OCI-LY3 (cell line): ENCODE results near the gene VEGFC.

Experiments used
- H2AFZ ChIP-seq: fragments of 200-600, 300-600 bp; shearing (Covaris generic); 2 replicates; pipeline ENCODE4 v1.6.0; 2014; ENCODE audit warnings: antibody characterized with exemption, low read depth, low read length
- H3K27ac ChIP-seq: fragments of 200-600, 300-600 bp; sonication (generic); 2 replicates; pipeline ENCODE4 v1.5.1; 2014; ENCODE audit warnings: mild to moderate bottlenecking, low read length, moderate library complexity, mixed read lengths
- H3K27me3 ChIP-seq: fragments of 200-600, 300-600 bp; sonication (generic); 2 replicates; pipeline ENCODE4 v1.6.1; 2014; ENCODE audit warnings: low read depth, low read length, mixed read lengths
- H3K36me3 ChIP-seq: fragments of 200-600, 300-600 bp; sonication (generic); replicated peaks from 2 replicates; pipeline ENCODE3; 2014; ENCODE audit warnings: low read depth, low read length, mixed read lengths
- H3K4me1 ChIP-seq: fragments of 300-600, 200-600 bp; sonication (generic); 2 replicates; pipeline ENCODE4 v1.6.1; 2014; ENCODE audit warnings: low read length, mixed read lengths
- H3K4me2 ChIP-seq: fragments of 200-600, 300-600 bp; sonication (generic); 2 replicates; pipeline ENCODE4 v1.6.1; 2014; ENCODE audit warnings: low read length, mixed read lengths
- H3K4me3 ChIP-seq: fragments of 300-600, 200-600 bp; sonication (generic); 2 replicates; pipeline ENCODE4 v1.5.1; 2014; ENCODE audit warnings: antibody characterized with exemption, mild to moderate bottlenecking, low read length, moderate library complexity
- H3K79me2 ChIP-seq: fragments of 300-600, 200-600 bp; shearing (Covaris generic); 2 replicates; pipeline ENCODE4 v1.6.1; 2014; ENCODE audit warnings: mild to moderate bottlenecking, low read length, mixed read lengths
- H3K9ac ChIP-seq: fragments of 300-600, 200-600 bp; shearing (Covaris generic); 2 replicates; pipeline ENCODE4 v1.6.0; 2014; ENCODE audit warnings: mild to moderate bottlenecking, low read length, moderate library complexity
- H3K9me3 ChIP-seq: fragments of 200-600, 300-600 bp; shearing (Covaris generic); 2 replicates; pipeline ENCODE4 v1.6.1; 2014; ENCODE audit warnings: low read length, mixed read lengths; ENCODE audit not compliant: insufficient read depth
- H4K20me1 ChIP-seq: fragments of 200-600, 300-600 bp; sonication (generic); 2 replicates; pipeline ENCODE4 v1.6.1; 2016; ENCODE audit warnings: low read length, mixed read lengths; ENCODE audit not compliant: insufficient read depth
- CTCF ChIP-seq: fragments of 200-600, 300-600 bp; sonication (generic); IDR thresholded peaks from 2 replicates; pipeline ENCODE4 v1.5.1; 2014; ENCODE audit warnings: antibody characterized with exemption, low read length, low read depth
- EZH2phosphoT487 ChIP-seq: fragments of 200-600 bp; shearing (Covaris generic); IDR thresholded peaks from 2 replicates; pipeline ENCODE4 v1.6.1; 2018; ENCODE audit warnings: antibody characterized with exemption, mixed run types, low read depth

Gene VEGFC

DNA sequence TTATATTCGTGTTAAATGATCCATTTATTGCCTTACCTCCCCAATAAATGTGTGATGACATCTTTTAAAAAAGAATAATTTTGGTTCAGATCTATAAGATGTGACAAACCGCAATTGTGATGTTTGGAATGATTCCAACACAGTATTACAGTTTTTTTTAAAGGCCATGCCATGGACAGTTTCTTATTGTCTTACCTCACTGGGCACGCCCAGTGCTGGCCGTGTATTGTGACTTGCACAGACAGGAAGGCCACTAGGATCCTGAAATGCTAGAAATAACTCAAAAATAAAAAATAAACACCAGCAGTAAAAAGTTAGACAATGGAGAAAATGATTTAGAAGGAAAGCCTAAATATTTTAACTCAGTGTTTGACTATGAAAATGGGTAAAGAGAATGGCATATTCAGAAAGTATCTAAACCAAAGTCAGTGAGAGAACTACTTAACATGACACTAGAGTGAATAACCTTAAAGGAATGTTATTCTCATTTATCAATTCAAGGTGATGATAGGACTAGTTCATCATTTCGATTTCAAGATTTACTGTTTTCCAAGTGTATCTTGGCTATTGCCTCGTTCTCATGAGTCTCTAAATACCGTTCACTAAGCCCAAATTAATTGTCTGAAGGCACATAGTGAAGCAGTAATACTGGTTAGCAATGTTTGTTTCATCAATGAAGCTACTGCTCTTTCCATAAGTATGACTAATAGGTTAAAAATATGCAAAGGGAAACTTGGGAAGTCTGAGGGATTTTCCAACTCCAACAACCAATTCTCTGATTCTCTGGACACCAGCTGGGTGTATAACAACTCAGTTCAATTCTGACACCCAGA, 46.1 kb upstream of the VEGFC start:
- H3K9me3 ChIP-seq, result no peaks in the 10 kb centered on the region
- H3K27ac ChIP-seq, result no peak overlapping the region
- H4K20me1 ChIP-seq, result no peaks in the 10 kb centered on the region
- H3K36me3 ChIP-seq, result no peaks in the 10 kb centered on the region
- no peak for TF ChIP-seq EZH2phosphoT487
- no peak for TF ChIP-seq CTCF
- H3K4me3 ChIP-seq, result no peak overlapping the region
- H3K4me1 ChIP-seq, result peaks cover 5% of the 10 kb centered on the region; the same call in 1 of the 2 replicates
- no peaks in the 10 kb centered on the region for H3K79me2 ChIP-seq
- no peaks in the 10 kb centered on the region for H3K27me3 ChIP-seq
- H3K4me2 ChIP-seq, result no peak overlapping the region
- H3K9ac ChIP-seq, result no peak overlapping the region
- H2AFZ ChIP-seq, result no peak overlapping the region

DNA sequence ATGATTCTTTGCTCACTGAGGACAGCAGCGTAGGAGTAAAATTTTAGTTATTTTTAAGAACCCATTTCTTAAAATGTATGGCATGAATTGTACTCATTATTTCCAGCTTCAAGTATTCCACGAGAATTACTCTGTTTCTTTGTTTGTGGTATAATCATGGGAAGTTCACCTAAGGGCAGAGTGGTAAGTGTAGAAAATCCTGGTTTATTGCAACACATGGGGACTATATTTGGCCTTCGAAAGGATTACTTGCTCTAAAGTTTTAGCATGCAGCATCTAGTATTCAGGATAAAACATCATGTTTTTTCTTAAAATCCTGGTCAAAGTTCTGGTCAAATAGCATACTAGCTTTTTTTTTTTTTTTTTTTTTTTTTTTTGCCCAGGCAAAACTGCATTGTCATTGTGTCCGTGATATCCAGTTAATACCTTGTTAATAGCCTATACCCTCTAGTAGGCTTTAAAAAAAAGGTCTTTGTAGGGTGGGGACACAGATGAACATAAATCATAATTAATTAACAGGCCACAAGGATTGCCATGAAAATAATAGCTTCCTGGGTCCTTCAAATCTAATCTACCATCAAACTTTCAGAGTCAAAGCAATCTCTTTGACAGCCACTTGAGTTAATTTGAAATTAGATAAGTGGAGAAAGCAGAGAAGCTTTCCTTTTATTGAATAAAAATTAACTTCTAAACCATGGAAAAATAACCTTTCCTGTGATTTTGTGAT, 44.6 kb upstream of the VEGFC start:
- Histone ChIP-seq H3K79me2 (no peaks in the 10 kb centered on the region), H3K27ac (no peak overlapping the region), H3K9ac (no peak overlapping the region), H3K4me3 (no peak overlapping the region), H4K20me1 (no peaks in the 10 kb centered on the region), H3K9me3 (no peaks in the 10 kb centered on the region), H3K27me3 (no peaks in the 10 kb centered on the region), H3K4me2 (no peak overlapping the region), H3K4me1 (peaks cover 5% of the 10 kb centered on the region; the same call in 1 of the 2 replicates), H2AFZ (no peak overlapping the region), H3K36me3 (no peaks in the 10 kb centered on the region)
- TF ChIP-seq CTCF, result no peak
- TF ChIP-seq EZH2phosphoT487, result no peak

DNA sequence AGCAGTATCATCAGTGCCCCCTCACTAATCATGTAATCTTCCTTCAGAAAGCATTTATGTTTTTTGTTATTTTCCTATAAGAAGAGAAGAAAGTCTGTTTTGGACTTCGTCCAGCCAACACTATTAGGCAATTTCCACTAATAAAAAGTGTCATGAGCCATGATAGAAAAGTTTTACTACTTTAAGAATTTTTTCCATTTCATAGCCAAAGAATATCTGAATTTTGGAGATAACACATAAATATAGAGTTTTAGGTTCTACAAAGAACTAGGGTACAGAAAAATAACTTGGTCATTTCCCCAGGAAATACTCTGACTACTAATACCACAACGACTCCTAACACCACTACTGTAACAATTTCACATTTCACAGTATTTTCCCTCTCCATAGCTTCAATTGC, 41.8 kb upstream of the VEGFC start:
- Histone ChIP-seq H3K9ac (no peak overlapping the region), H3K4me3 (no peak overlapping the region), H3K27ac (no peak overlapping the region), H2AFZ (no peak overlapping the region), H3K79me2 (no peaks in the 10 kb centered on the region), H3K4me2 (no peak overlapping the region), H4K20me1 (no peaks in the 10 kb centered on the region), H3K36me3 (no peaks in the 10 kb centered on the region), H3K9me3 (no peaks in the 10 kb centered on the region), H3K4me1 (no peaks in the 10 kb centered on the region), H3K27me3 (no peaks in the 10 kb centered on the region)
- TF ChIP-seq EZH2phosphoT487 (no peak), CTCF (no peak)

GRCh38 chr4:176833400-176834175, 40.9 kb upstream of the VEGFC start:
- no peak overlapping the region for H3K4me2 ChIP-seq
- no peaks in the 10 kb centered on the region for H3K4me1 ChIP-seq
- no peak overlapping the region for H2AFZ ChIP-seq
- H4K20me1 ChIP-seq, result no peaks in the 10 kb centered on the region
- H3K4me3 ChIP-seq, result no peak overlapping the region
- no peak for TF ChIP-seq CTCF
- no peak for TF ChIP-seq EZH2phosphoT487
- H3K9me3 ChIP-seq, result no peaks in the 10 kb centered on the region
- no peaks in the 10 kb centered on the region for H3K27me3 ChIP-seq
- H3K36me3 ChIP-seq, result no peaks in the 10 kb centered on the region
- no peak overlapping the region for H3K9ac ChIP-seq
- no peak overlapping the region for H3K27ac ChIP-seq
- no peaks in the 10 kb centered on the region for H3K79me2 ChIP-seq
